GM10847 (cell line): ENCODE data around the gene TADA2A.

Experiments used
- POLR2A ChIP-seq: IDR thresholded peaks from 2 replicates; pipeline ENCODE4 v1.6.1; 2011; ENCODE audit not compliant: insufficient read length; ENCODE audit errors: extremely low read depth

TADA2A gene

DNA sequence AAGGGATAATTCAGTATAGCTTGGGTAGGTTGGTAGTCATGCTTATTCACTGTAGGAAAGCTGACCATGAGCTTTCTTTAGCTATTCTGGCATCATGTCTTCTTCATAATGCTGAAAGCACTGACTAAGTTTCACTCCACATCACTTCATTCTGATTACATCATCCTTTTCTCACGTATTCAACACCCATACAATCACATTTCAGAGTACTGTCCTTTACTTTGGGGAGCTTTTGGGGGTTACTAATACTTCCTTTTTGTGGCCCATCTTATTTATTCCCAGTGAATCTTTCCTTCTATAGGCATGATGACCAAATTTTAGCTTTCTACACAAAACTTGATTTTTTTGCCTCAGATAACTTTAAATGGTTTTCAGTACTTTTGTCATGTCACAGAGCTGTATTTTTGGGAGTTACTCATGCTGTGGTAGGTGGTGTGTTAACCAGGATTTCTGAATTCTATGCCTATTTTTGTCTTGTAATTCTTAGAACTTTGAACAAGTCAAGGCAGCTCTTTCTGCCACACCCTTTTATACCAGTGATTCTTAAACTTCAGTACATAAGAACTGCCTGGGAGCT lies 23.5 kb downstream of the TADA2A start:
- no peak for TF ChIP-seq POLR2A

DNA sequence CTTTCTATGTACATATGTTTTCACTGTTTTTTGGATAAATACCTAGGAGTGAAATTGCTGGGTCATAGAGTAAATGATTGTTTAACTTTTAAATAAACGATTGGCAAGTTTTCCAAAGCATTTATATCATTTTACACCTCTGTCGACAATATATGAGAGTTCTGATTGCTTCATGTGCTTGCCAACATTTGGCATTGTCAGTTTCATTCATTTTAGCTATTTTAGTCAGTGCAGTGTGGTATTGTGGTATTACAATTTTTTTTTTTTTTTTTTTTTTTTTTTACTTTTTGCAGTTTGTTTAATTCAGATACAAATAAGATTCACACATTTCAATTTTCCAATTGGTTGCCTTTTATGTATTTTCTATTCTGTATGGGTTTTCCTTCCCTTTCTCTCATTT lies 26.0 kb downstream of the TADA2A start:
- TF ChIP-seq POLR2A, result no peak

DNA sequence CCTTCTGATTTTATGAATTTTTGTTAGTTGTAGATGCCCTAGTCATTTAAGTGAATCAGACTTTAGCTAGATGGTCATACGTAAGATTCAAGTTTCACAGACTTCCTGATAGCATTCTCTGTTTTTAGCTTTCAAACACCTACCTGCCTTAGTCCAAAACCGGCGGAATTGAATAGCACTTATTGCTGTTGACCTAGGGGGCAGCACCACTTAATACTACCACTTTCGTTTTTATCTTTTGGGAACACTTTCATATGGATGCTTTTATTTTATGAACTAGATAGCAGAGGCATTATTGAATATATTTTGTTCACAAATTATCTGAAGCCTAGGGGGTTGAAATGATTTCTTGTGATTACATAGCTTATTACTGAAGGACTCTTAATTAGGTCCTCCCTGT lies 31.5 kb downstream of the TADA2A start:
- TF ChIP-seq POLR2A, result no peak

- TF ChIP-seq POLR2A, result no peak
These were observed 33.7 kb downstream of the TADA2A start for GRCh38 chr17:37440424-37440823.

DNA sequence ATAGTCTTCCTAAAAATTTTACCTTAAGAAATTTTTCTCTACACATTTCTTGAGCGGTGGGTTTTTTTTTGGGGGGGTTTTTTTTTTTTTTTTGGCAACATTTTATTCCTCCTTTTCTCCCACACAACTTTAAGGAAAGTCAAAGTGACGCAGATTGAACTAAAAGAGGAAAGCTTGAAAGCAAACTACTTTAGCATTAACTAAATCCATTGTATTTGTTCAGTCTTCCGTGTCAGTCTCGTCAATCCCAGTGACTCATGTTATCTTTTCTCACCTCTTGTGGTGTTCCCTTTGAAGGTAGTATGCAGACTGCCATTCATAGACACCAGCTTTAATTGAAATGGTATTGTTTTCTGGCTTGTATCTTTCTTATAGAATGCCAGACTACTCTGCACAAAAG lies 39.3 kb downstream of the TADA2A start:
- TF ChIP-seq POLR2A, result no peak

DNA sequence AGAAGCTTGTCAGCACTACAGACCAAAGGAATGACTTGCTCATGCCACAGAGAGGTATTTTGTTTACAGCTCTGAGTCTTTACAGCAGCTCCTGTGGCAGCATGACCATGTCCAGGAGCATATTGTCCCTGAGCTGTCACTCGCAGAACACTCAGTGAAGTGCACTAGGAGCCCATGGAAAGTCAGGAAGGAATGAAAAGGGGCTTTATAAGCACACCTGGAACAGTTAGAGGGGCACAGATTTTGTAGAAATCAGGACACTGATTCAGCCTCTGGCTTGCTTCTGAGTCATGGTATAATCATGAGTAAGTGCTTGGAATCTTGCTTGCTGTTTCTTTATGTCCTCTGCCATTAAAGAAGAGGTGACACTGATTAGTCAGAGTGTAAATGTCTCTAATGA lies 41.0 kb downstream of the TADA2A start:
- TF ChIP-seq POLR2A, result no peak

GRCh38 chr17:37450112-37450511 lies 43.4 kb downstream of the TADA2A start:
- no peak for TF ChIP-seq POLR2A

GRCh38 chr17:37458805-37459204 lies 52.1 kb downstream of the TADA2A start:
- no peak for TF ChIP-seq POLR2A

DNA sequence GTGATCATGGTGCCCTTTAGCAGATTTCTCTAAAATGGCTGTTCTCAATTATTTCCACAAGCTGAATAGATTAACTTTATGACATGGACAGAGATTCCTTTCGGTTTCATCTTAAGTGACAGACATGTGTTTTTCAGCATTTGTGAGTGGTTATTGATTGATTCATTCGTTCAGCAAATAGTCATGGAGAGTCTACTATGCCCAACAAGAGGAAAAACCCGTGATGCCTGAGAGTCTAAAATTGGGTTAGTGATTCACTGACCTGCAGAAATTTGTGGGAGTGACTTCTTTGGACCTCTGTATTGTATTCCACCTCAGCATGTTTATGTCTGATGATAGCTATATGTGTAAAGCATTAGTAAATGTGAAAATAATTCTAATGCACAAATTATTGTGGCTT lies 55.0 kb downstream of the TADA2A start:
- TF ChIP-seq POLR2A, result no peak

DNA sequence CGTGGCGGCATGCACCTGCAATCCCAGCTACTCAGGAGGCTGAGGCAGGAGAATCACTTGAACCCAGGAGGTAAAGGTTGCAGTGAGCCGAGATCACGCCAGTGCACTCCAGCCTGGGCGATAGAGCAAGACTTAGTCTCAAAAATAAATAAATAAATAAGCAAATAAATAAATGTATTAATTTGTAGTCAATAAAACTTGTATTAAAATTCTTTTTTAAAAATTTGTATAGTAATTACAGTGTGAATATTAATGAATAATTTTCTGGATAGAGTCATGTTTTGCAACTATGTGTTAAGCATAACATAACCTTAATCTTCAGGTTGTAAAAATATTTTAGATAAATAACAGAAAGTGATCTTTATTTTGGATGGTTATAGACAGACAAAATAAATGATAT lies 55.8 kb downstream of the TADA2A start:
- TF ChIP-seq POLR2A, result no peak

GRCh38 chr17:37463039-37463438 lies 56.4 kb downstream of the TADA2A start:
- TF ChIP-seq POLR2A, result no peak

DNA sequence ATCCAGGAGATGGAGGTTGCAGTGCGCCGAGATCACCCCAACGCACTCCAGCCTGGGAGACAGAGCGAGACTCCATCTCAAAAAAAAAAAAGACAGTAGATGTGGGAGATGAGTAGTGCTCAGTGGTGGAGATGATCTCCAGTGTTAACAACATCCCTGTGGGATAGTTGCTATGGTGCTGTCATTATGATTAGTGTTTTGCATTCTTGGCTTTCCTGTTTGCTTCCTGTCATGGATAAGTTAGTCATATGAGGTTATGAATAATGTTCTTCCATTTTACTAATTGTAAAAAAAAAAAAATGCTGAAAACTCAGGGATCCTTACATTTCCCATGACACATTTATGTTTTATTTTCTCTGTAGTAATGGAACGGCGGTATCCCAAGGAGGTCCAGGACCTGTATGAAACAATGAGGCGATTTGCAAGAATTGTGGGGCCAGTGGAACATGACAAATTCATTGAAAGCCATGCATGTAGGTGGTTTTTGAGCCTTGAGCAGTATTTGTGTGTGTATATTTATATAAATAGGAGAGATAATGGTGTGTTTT lies 58.5 kb downstream of the TADA2A start:
- no peak for TF ChIP-seq POLR2A

DNA sequence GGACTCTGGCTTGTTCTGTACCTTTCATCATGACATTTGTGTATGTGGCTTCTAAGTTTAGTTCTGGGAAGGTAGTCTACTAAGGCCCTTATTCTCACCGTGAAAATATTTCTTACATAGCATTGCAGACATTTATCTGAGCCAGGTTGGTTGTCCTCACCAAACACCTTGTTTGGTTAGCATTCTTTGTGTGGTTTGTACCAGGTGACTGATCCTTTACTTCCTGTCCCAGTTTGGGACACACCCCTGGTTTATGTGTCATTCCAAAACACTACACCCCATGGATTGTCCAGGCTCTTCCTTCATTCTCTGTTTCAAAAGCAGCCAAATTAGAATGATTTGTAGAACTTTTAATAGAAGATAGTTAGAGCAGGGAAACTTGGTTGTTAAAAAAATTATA lies 59.8 kb downstream of the TADA2A start:
- TF ChIP-seq POLR2A, result no peak

GRCh38 chr17:37470181-37470580 lies 63.5 kb downstream of the TADA2A start:
- TF ChIP-seq POLR2A, result no peak

DNA sequence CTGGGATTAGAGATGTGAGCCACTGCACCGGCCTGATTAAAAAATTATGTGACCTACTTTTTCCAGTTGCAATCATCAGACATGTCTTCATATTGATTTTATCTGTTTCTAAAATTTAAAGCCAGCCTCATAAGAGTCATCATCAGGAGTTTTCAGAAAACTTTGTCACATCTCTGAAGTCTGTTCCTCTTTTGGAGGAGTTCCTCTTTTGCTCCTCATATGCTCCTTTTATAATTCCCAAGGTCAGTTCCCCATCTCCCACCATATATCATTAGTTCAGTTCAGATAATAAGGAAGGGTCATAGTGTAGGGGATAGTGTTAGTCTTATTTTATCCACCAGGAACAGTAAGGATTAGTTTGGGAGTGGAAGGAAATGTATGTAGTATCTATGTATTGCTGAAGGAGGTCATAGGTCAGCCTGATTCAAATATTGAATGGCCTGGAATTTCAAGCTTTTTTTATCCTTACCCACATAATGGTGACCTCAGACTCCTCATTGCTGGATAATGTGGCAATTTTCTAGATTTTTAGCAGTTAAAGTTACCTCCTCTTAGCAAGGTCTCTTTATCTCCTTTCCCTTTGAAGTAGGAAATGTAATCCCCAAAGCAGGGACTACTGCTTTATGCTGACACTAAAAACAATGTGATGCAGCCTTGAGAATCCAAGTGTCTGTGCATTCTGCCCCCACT lies 69.2 kb downstream of the TADA2A start:
- TF ChIP-seq POLR2A, result no peak

DNA sequence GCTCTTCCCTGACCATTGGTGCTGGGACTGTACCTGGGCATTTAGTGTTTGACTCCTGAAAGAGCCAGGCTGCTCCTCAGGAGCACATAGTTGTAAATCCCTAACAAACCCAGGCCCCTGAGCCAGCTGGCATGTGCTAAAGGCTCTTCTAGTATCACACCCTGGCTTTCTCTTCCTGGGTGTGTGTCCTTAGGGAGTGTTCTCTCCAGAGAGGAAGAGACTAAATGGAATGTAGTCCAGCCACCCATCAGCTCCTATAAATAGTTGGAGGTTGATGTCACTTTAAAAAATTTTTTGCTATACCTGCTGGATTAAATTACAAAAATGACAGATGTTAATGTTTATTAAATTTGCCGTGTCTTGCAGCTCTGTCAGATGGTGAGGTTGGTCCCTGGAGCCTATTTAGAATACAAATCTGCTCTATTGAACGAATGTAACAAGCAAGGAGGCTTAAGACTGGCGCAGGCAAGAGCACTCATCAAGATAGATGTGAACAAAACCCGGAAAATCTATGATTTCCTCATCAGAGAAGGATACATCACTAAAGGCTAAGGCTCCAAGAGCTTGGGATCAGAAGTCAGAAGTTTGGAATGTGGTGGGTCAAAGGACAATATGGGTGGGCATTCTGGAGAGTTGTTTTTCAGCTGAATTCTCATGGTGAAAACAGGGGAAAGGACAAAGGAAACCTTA lies 69.9 kb downstream of the TADA2A start:
- no peak for TF ChIP-seq POLR2A
